ENCODE data around the gene SPACA9.
A peak's percentile ranks its signal among the peaks of the same experiment; 100 is the strongest.

SPACA9 gene

GRCh38 chr9:132878695-132879456 lies at the start of gene SPACA9:
Gene SPACA9 (plus strand): TSS chr9:132878898. CDS start chr9:132883948, 5,050 bp downstream.
- DNase-seq = peak; percentile 42 to 50

- DNase-seq = no peak
Measured at GRCh38 chr9:132832171-132832881, 46.4 kb upstream of the SPACA9 start.

- DNase-seq = no peak
Measured at GRCh38 chr9:132833550-132834121, 45.1 kb upstream of the SPACA9 start.

GRCh38 chr9:132834343-132834742 lies 44.4 kb upstream of the SPACA9 start:
- no peak for DNase-seq

GRCh38 chr9:132837501-132838286 lies 41.0 kb upstream of the SPACA9 start:
- no peak for DNase-seq

- no peak for DNase-seq
Measured at GRCh38 chr9:132838291-132838690, 40.4 kb upstream of the SPACA9 start.

- DNase-seq = no peak
Measured at GRCh38 chr9:132840980-132841379, 37.7 kb upstream of the SPACA9 start.

- no peak for DNase-seq
Measured at GRCh38 chr9:132842124-132843044, 36.3 kb upstream of the SPACA9 start.

GRCh38 chr9:132846109-132846917 lies 32.4 kb upstream of the SPACA9 start:
- DNase-seq = no peak

GRCh38 chr9:132846918-132847515 lies 31.7 kb upstream of the SPACA9 start:
- no peak for DNase-seq

- peak in 1 of 2 donors; percentile 1 for DNase-seq
Measured at GRCh38 chr9:132849185-132849706, 29.5 kb upstream of the SPACA9 start.

GRCh38 chr9:132853482-132853881 lies 25.2 kb upstream of the SPACA9 start:
- no peak for DNase-seq

- no peak for DNase-seq
Measured at GRCh38 chr9:132854832-132855231, 23.9 kb upstream of the SPACA9 start.

GRCh38 chr9:132855904-132856303 lies 22.8 kb upstream of the SPACA9 start:
- DNase-seq = no peak

- no peak for DNase-seq
Measured at GRCh38 chr9:132857031-132857430, 21.7 kb upstream of the SPACA9 start.

- DNase-seq = no peak
Measured at GRCh38 chr9:132857616-132858342, 20.9 kb upstream of the SPACA9 start.

GRCh38 chr9:132858751-132859150 lies 19.9 kb upstream of the SPACA9 start:
- DNase-seq = no peak

GRCh38 chr9:132861666-132862065 lies 17.0 kb upstream of the SPACA9 start:
- no peak for DNase-seq

- no peak for DNase-seq
Measured at GRCh38 chr9:132862533-132862932, 16.2 kb upstream of the SPACA9 start.

- DNase-seq = no peak
Measured at GRCh38 chr9:132863096-132863495, 15.6 kb upstream of the SPACA9 start.

Data from CD4-positive, alpha-beta T cell treated with Interleukin-1 beta for 1 hour (primary cell).